HCT116 (cell line): ENCODE results near the gene KIF1A. TPM values are rescaled to one million over a fixed set of nuclear protein-coding genes. Genes with fewer than 3 reads are reported as not detected.

ENCODE experiments used
- ATAC-seq: fragments of 200-7000 bp; cut with Tn5 transposase; 2 replicates; pipeline ENCODE4 v1.9.1; 2020; ENCODE audit warnings: mild to moderate bottlenecking, moderate library complexity
- BruUV-seq: library from RNA; stranded (reverse); fragments of 400-500 nt; replicated peaks from 2 replicates; lab custom pipeline; 2021; lab: Mats Ljungman, UMichigan
- CTCF ChIA-PET: fragments of 300-600 bp; sonication (Branson Sonifier 250); formaldehyde crosslinking; loops from one replicate; lab custom pipeline; 2021; ENCODE audit warnings: antibody characterized with exemption; lab: Charles Lee
- POLR2A ChIA-PET: fragments of 300-600, 350-600 bp; sonication (Branson Sonifier 250); formaldehyde crosslinking; loops from one replicate; lab custom pipeline; 2021; ENCODE audit warnings: antibody characterized with exemption; lab: Charles Lee
- RAD21 ChIA-PET, 2 experiments: fragments of 300-600 bp; sonication (Branson Sonifier 250); formaldehyde crosslinking; loops; one replicate each; lab custom pipeline; 2023; ENCODE audit warnings: low total read pairs in 2 of 2; ENCODE audit not compliant: uncharacterized antibody in 2 of 2, unreplicated experiment in 2 of 2, low non-redundant PET in 1 of 2; lab: Charles Lee
- DNase-seq: peaks from one replicate; pipeline ENCODE4 v3.0.0-alpha.2; 2010; ENCODE audit warnings: low read depth, low spot score
- H2AFZ ChIP-seq: fragments of 200-600 bp; shearing (Covaris generic), sonication (generic); 2 replicates; pipeline ENCODE4 v1.6.1; 2017; ENCODE audit warnings: low read depth, mixed run types, mixed read lengths, antibody characterized with exemption, low read length; ENCODE audit not compliant: poor library complexity, severe bottlenecking
- H3K27ac ChIP-seq: 2 replicates; pipeline ENCODE4 v1.5.1; 2012; ENCODE audit warnings: low read depth, low read length
- H3K27me3 ChIP-seq: fragments of 200-600 bp; sonication (generic); 2 replicates; pipeline ENCODE4 v1.6.1; 2016; ENCODE audit warnings: mixed run types, low read length, mixed read lengths; ENCODE audit not compliant: insufficient read depth
- H3K36me3 ChIP-seq, 2 experiments: fragments of 200-500 bp in 1 of 2; fragments of 200-600 bp in 1 of 2; sonication (Bioruptor generic) in 1 of 2; sonication (generic) in 1 of 2; 2 replicates each; pipeline versions ENCODE4 v1.5.1 to v1.6.1; 2014 to 2016; ENCODE audit warnings: low read length in 2 of 2, inconsistent platforms in 1 of 2, mixed read lengths in 1 of 2, mixed run types in 1 of 2; ENCODE audit not compliant: insufficient read depth in 2 of 2, control insufficient read depth in 1 of 2
- H3K4me1 ChIP-seq, 2 experiments: fragments of 200-600 bp in 1 of 2; sonication (generic) in 1 of 2; 2 replicates each; pipeline versions ENCODE4 v1.5.1 to v1.6.1; 2012 to 2017; ENCODE audit warnings: low read length in 2 of 2, inconsistent platforms in 1 of 2, mild to moderate bottlenecking in 1 of 2, mixed read lengths in 1 of 2, mixed run types in 1 of 2, moderate library complexity in 1 of 2; ENCODE audit not compliant: insufficient read depth in 2 of 2, control insufficient read depth in 1 of 2
- H3K4me2 ChIP-seq: fragments of 200-600 bp; sonication (generic); 2 replicates; pipeline ENCODE4 v1.6.1; 2017; ENCODE audit warnings: mixed run types, low read length, mixed read lengths
- H3K4me3 ChIP-seq, 2 experiments: fragments of 200-600 bp in 1 of 2; sonication (generic) in 1 of 2; replicated peaks in 1 of 2; 2 replicates each; pipeline ENCODE4 v1.5.1; 2011 to 2016; ENCODE audit warnings: low read length in 2 of 2, control low read depth in 1 of 2, low read depth in 1 of 2, mild to moderate bottlenecking in 1 of 2, mixed read lengths in 1 of 2, mixed run types in 1 of 2
- H3K79me2 ChIP-seq: fragments of 200-600 bp; sonication (generic); 2 replicates; pipeline ENCODE4 v1.6.1; 2017; ENCODE audit warnings: mild to moderate bottlenecking, mixed run types, low read length, moderate library complexity, mixed read lengths; ENCODE audit not compliant: insufficient read depth
- H3K9ac ChIP-seq: fragments of 200-600 bp; sonication (generic); 2 replicates; pipeline ENCODE4 v1.6.1; 2016; ENCODE audit warnings: low read length, mixed read lengths
- H3K9me2 ChIP-seq: fragments of 200-600 bp; sonication (generic), shearing (Covaris generic); 2 replicates; pipeline ENCODE4 v1.6.1; 2017; ENCODE audit warnings: mixed run types, mild to moderate bottlenecking, moderate library complexity; ENCODE audit not compliant: insufficient read depth
- H3K9me3 ChIP-seq, 2 experiments: fragments of 200-500 bp in 1 of 2; fragments of 200-600 bp in 1 of 2; sonication (Bioruptor generic) in 1 of 2; sonication (generic) in 1 of 2; 2 replicates each; pipeline ENCODE4 v1.6.1; 2014 to 2017; ENCODE audit warnings: low read length in 2 of 2, mixed read lengths in 2 of 2, inconsistent platforms in 1 of 2, low read depth in 1 of 2, mild to moderate bottlenecking in 1 of 2, mixed run types in 1 of 2, moderate library complexity in 1 of 2; ENCODE audit not compliant: control insufficient read depth in 1 of 2, insufficient read depth in 1 of 2
- H4K20me1 ChIP-seq: fragments of 200-600 bp; sonication (generic), shearing (Covaris generic); 2 replicates; pipeline ENCODE4 v1.6.1; 2017; ENCODE audit warnings: mixed run types, mild to moderate bottlenecking, moderate library complexity; ENCODE audit not compliant: insufficient read depth
- CBX3 ChIP-seq: IDR thresholded peaks from 2 replicates; pipeline ENCODE4 v1.6.1; 2012; ENCODE audit warnings: low read depth
- CEBPB ChIP-seq: IDR thresholded peaks from 2 replicates; pipeline ENCODE4 v1.6.1; 2012; ENCODE audit warnings: low read depth
- EGR1 ChIP-seq: IDR thresholded peaks from 2 replicates; pipeline ENCODE4 v1.6.1; 2012; ENCODE audit warnings: low read depth
- ELF1 ChIP-seq: IDR thresholded peaks from 2 replicates; pipeline ENCODE4 v1.6.1; 2012; ENCODE audit warnings: low read depth, borderline replicate concordance
- EZH2 ChIP-seq: fragments of 200-600 bp; sonication (generic); IDR thresholded peaks from 2 replicates; pipeline ENCODE4 v1.6.1; 2017; ENCODE audit warnings: antibody characterized with exemption, mixed run types
- FOSL1 ChIP-seq: IDR thresholded peaks from 2 replicates; pipeline ENCODE4 v1.6.1; 2012; ENCODE audit warnings: low read depth
- JUND ChIP-seq: IDR thresholded peaks from 2 replicates; pipeline ENCODE4 v1.6.1; 2012
- POLR2AphosphoS5 ChIP-seq: IDR thresholded peaks from 2 replicates; pipeline ENCODE4 v1.6.1; 2011; ENCODE audit warnings: mild to moderate bottlenecking, low read depth, low read length, moderate library complexity
- RAD21 ChIP-seq: IDR thresholded peaks from 2 replicates; pipeline ENCODE4 v1.6.1; 2012; ENCODE audit warnings: low read depth, mild to moderate bottlenecking
- SIN3A ChIP-seq: IDR thresholded peaks from 2 replicates; pipeline ENCODE4 v1.6.1; 2012; ENCODE audit warnings: low read depth
- SRF ChIP-seq: IDR thresholded peaks from 2 replicates; pipeline ENCODE4 v1.6.1; 2012; ENCODE audit warnings: low read depth
- YY1 ChIP-seq: IDR thresholded peaks from 2 replicates; pipeline ENCODE4 v1.6.1; 2011; ENCODE audit warnings: low read length, low read depth, moderate library complexity, mild to moderate bottlenecking; ENCODE audit not compliant: insufficient replicate concordance; ENCODE audit errors: extremely low read depth
- ZFX ChIP-seq: fragments of 450-650 bp; IDR thresholded peaks from 2 replicates; pipeline ENCODE4 v1.6.1; 2017
- ZNF274 ChIP-seq: fragments of 200-500 bp; sonication (Bioruptor generic); IDR thresholded peaks from 2 replicates; pipeline ENCODE4 v1.6.1; 2014; ENCODE audit warnings: mild to moderate bottlenecking, low read depth, low read length, inconsistent platforms
- intact Hi-C: fragments of 100-400 bp; cut with micrococcal nuclease; formaldehyde crosslinking; loops from 2 replicates; pipeline ENCODE4 v1.10.0; 2022
- total RNA-seq: library from RNA; stranded (reverse); gene quantifications from one replicate; pipeline ENCODE4 v1.2.1, GENCODE V29; 2021; ENCODE audit not compliant: unreplicated experiment
- TF ChIP-seq, protein P1 (sequence below): IDR thresholded peaks from 2 replicates; pipeline ENCODE4 v1.6.1; 2012
- TF ChIP-seq, protein P2 (sequence below): IDR thresholded peaks from 2 replicates; pipeline ENCODE4 v1.6.1; 2012
- TF ChIP-seq, protein P3 (sequence below): IDR thresholded peaks from 2 replicates; pipeline ENCODE4 v1.6.1; 2011; ENCODE audit warnings: mild to moderate bottlenecking, low read length, moderate library complexity; ENCODE audit not compliant: insufficient replicate concordance; ENCODE audit errors: extremely low read depth

The KIF1A gene
- total RNA-seq, 1 experiment from 2014 or later: 0.27 TPM

- H3K27ac ChIP-seq: no peak overlapping the region
- CTCF ChIA-PET: no interaction called here
- no peak overlapping the region for H3K4me2 ChIP-seq
- no peaks in the 10 kb centered on the region for H3K27me3 ChIP-seq
- no peaks in the 10 kb centered on the region for H3K9me2 ChIP-seq
- H3K9me3 ChIP-seq: no peaks in the 10 kb centered on the region
- no peak for ATAC-seq
- DNase-seq: no peak
- H2AFZ ChIP-seq: no peak overlapping the region
- no TSS peak for BruUV-seq
- TF ChIP-seq SRF (no peak), FOSL1 (no peak), CBX3 (no peak), ELF1 (no peak), EZH2 (no peak), YY1 (no peak), POLR2AphosphoS5 (no peak), SIN3A (no peak), JUND (no peak)
- TF ChIP-seq, protein P1, sequence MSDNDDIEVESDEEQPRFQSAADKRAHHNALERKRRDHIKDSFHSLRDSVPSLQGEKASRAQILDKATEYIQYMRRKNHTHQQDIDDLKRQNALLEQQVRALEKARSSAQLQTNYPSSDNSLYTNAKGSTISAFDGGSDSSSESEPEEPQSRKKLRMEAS: no peak
- H3K4me1 ChIP-seq: peaks cover 10 to 41% of the 10 kb centered on the region in 2 experiments
- H3K79me2 ChIP-seq: no peaks in the 10 kb centered on the region
- no peaks in the 10 kb centered on the region for H3K36me3 ChIP-seq
- no peak overlapping the region for H3K9ac ChIP-seq
- POLR2A ChIA-PET: no interaction called here
- RAD21 ChIA-PET: interaction anchor here in 1 of 2 experiments (0.7 kb wide), 1 partner anchor 158 kb away, joined by 4 read pairs; no protein-coding TSS in a partner anchor
- no peaks in the 10 kb centered on the region for H4K20me1 ChIP-seq
- intact Hi-C loops: no loop called here
- H3K4me3 ChIP-seq: no peak overlapping the region
These were observed 84.5 kb downstream of the KIF1A start for GRCh38 chr2:240735476-240735875.

GRCh38 chr2:240734756-240735155 lies 85.3 kb downstream of the KIF1A start:
- Histone ChIP-seq H3K36me3 (no peaks in the 10 kb centered on the region), H3K4me1 (peaks cover 8 to 34% of the 10 kb centered on the region in 2 experiments), H3K9me3 (no peaks in the 10 kb centered on the region), H3K4me2 (no peak overlapping the region), H3K27me3 (no peaks in the 10 kb centered on the region), H3K9me2 (no peaks in the 10 kb centered on the region)
- no peak for DNase-seq
- BruUV-seq: no TSS peak
- intact Hi-C loops: no loop called here
- no peak for ATAC-seq
- CTCF ChIA-PET: no interaction called here
- TF ChIP-seq, protein P2, sequence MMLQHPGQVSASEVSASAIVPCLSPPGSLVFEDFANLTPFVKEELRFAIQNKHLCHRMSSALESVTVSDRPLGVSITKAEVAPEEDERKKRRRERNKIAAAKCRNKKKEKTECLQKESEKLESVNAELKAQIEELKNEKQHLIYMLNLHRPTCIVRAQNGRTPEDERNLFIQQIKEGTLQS: no peak
- TF ChIP-seq EGR1: no peak
- TF ChIP-seq CEBPB: no peak
- TF ChIP-seq, protein P3, sequence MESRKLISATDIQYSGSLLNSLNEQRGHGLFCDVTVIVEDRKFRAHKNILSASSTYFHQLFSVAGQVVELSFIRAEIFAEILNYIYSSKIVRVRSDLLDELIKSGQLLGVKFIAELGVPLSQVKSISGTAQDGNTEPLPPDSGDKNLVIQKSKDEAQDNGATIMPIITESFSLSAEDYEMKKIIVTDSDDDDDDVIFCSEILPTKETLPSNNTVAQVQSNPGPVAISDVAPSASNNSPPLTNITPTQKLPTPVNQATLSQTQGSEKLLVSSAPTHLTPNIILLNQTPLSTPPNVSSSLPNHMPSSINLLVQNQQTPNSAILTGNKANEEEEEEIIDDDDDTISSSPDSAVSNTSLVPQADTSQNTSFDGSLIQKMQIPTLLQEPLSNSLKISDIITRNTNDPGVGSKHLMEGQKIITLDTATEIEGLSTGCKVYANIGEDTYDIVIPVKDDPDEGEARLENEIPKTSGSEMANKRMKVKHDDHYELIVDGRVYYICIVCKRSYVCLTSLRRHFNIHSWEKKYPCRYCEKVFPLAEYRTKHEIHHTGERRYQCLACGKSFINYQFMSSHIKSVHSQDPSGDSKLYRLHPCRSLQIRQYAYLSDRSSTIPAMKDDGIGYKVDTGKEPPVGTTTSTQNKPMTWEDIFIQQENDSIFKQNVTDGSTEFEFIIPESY: no peak
- TF ChIP-seq ZNF274: no peak
- TF ChIP-seq ZFX: no peak
- TF ChIP-seq EZH2: no peak
- TF ChIP-seq SRF: no peak
- TF ChIP-seq RAD21: no peak
- TF ChIP-seq, all 23 proteins: peak for 0
- RAD21 ChIA-PET: no interaction called here
- H3K9ac ChIP-seq: no peak overlapping the region
- H4K20me1 ChIP-seq: no peaks in the 10 kb centered on the region
- H3K79me2 ChIP-seq: no peaks in the 10 kb centered on the region
- POLR2A ChIA-PET: no interaction called here
- no peak overlapping the region for H3K27ac ChIP-seq
- no peak overlapping the region for H2AFZ ChIP-seq
- no peak overlapping the region for H3K4me3 ChIP-seq
